ENCODE data around the gene KMT2B.

Gene KMT2B

GRCh38 chr19:35756377-35757230, 38.8 kb downstream of the KMT2B start, which contains the start of gene HSPB6:
HSPB6 (minus strand) TSS chr19:35757029; CDS start chr19:35757008, 21 bp downstream.
- TF ChIP-seq, protein P1, sequence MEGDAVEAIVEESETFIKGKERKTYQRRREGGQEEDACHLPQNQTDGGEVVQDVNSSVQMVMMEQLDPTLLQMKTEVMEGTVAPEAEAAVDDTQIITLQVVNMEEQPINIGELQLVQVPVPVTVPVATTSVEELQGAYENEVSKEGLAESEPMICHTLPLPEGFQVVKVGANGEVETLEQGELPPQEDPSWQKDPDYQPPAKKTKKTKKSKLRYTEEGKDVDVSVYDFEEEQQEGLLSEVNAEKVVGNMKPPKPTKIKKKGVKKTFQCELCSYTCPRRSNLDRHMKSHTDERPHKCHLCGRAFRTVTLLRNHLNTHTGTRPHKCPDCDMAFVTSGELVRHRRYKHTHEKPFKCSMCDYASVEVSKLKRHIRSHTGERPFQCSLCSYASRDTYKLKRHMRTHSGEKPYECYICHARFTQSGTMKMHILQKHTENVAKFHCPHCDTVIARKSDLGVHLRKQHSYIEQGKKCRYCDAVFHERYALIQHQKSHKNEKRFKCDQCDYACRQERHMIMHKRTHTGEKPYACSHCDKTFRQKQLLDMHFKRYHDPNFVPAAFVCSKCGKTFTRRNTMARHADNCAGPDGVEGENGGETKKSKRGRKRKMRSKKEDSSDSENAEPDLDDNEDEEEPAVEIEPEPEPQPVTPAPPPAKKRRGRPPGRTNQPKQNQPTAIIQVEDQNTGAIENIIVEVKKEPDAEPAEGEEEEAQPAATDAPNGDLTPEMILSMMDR (IDR thresholded peaks at IDR 0.05; ENCODE audit: extremely low read depth, missing control alignments), result no peak
- peak; percentile 10 for DNase-seq (ENCODE audit: low spot score)

GRCh38 chr19:35757231-35757748, 39.5 kb downstream of the KMT2B start:
- TF ChIP-seq, protein P1 (IDR thresholded peaks at IDR 0.05; ENCODE audit: extremely low read depth, missing control alignments), result no peak
- DNase-seq (ENCODE audit: low spot score), result no peak

- DNase-seq (ENCODE audit: low spot score), result peak; percentile 98
- TF ChIP-seq, protein P1 (IDR thresholded peaks at IDR 0.05; ENCODE audit: extremely low read depth, missing control alignments), result no peak
Measured at GRCh38 chr19:35757749-35758608, 40.2 kb downstream of the KMT2B start, which contains the start of gene PROSER3. PROSER3 (plus strand) TSS chr19:35758176; CDS start chr19:35758216, 40 bp downstream.

DNA sequence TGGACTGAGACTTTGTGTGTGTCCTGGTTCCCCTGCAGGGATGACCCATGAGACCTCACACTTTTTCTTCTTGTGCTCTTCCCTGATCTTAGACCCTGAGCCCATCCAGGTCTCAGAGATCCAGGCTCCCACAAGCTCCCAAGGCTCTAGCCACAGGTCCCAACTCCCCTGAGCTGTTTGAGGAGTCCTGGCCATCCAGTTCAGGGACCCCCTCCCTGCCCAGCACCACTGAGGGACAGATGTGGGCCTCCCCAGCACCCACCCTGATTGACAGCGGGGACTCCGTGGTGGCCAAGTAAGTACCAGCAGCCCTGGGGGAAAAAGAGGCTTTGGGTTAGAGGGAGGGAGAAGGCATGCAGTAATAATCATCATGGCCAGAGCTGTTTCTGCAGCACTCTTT, 41.9 kb downstream of the KMT2B start:
- TF ChIP-seq, protein P1 (IDR thresholded peaks at IDR 0.05; ENCODE audit: extremely low read depth, missing control alignments), result no peak
- DNase-seq (ENCODE audit: low spot score), result no peak

GRCh38 chr19:35760711-35761349, 43.0 kb downstream of the KMT2B start:
- no peak for DNase-seq (ENCODE audit: low spot score)
- TF ChIP-seq, protein P1 (IDR thresholded peaks at IDR 0.05; ENCODE audit: extremely low read depth, missing control alignments), result no peak

GRCh38 chr19:35764432-35765315, 46.9 kb downstream of the KMT2B start:
- no peak for DNase-seq (ENCODE audit: low spot score)
- TF ChIP-seq, protein P1 (IDR thresholded peaks at IDR 0.05; ENCODE audit: extremely low read depth, missing control alignments), result no peak
